Measurements from ENCODE around the gene ADH7.

Gene ADH7

GRCh38 chr4:99413140-99413539, 22.0 kb downstream of the ADH7 start:
- DNase-seq (ENCODE audit: low spot score): no peak

GRCh38 chr4:99411041-99411440, 24.1 kb downstream of the ADH7 start:
- H3K4me1 ChIP-seq (ENCODE audit: insufficient read depth, poor library complexity, severe bottlenecking): peaks cover 3% of the 10 kb centered on the region
- H3K27me3 ChIP-seq (ENCODE audit: insufficient read depth, poor library complexity, severe bottlenecking): no peaks in the 10 kb centered on the region
- H3K27ac ChIP-seq (ENCODE audit: poor library complexity, severe bottlenecking): no peak overlapping the region
- ATAC-seq (ENCODE audit: low read depth) (no peak), DNase-seq (ENCODE audit: low spot score) (no peak)
- no peak overlapping the region for H3K4me3 ChIP-seq (ENCODE audit: severe bottlenecking)
- H3K9me3 ChIP-seq (ENCODE audit: severe bottlenecking): no peaks in the 10 kb centered on the region
- H3K36me3 ChIP-seq (ENCODE audit: low read depth): no peaks in the 10 kb centered on the region
- TF ChIP-seq CTCF (IDR thresholded peaks at IDR 0.05; ENCODE audit: poor library complexity, severe bottlenecking): no peak

More at GRCh38 chr4:99413140-99413539, 22.0 kb downstream of the ADH7 start:
- TF ChIP-seq CTCF (IDR thresholded peaks at IDR 0.05; ENCODE audit: poor library complexity, severe bottlenecking): no peak
- Histone ChIP-seq H3K27ac (ENCODE audit: poor library complexity, severe bottlenecking) (no peak overlapping the region), H3K9me3 (ENCODE audit: severe bottlenecking) (no peaks in the 10 kb centered on the region), H3K4me1 (ENCODE audit: insufficient read depth, poor library complexity, severe bottlenecking) (peaks cover 3% of the 10 kb centered on the region), H3K27me3 (ENCODE audit: insufficient read depth, poor library complexity, severe bottlenecking) (no peaks in the 10 kb centered on the region), H3K36me3 (ENCODE audit: low read depth) (no peaks in the 10 kb centered on the region), H3K4me3 (ENCODE audit: severe bottlenecking) (no peak overlapping the region)
- ATAC-seq (ENCODE audit: low read depth): no peak

- H3K4me3 ChIP-seq (ENCODE audit: severe bottlenecking): no peak overlapping the region
- no peaks in the 10 kb centered on the region for H3K27me3 ChIP-seq (ENCODE audit: insufficient read depth, poor library complexity, severe bottlenecking)
- H3K36me3 ChIP-seq (ENCODE audit: low read depth): no peaks in the 10 kb centered on the region
- peaks cover 6% of the 10 kb centered on the region for H3K4me1 ChIP-seq (ENCODE audit: insufficient read depth, poor library complexity, severe bottlenecking)
- no peak for TF ChIP-seq CTCF (IDR thresholded peaks at IDR 0.05; ENCODE audit: poor library complexity, severe bottlenecking)
- H3K27ac ChIP-seq (ENCODE audit: poor library complexity, severe bottlenecking): no peak overlapping the region
- ATAC-seq (ENCODE audit: low read depth) (no peak), DNase-seq (ENCODE audit: low spot score) (no peak)
- H3K9me3 ChIP-seq (ENCODE audit: severe bottlenecking): no peaks in the 10 kb centered on the region
These were observed 25.1 kb downstream of the ADH7 start for GRCh38 chr4:99410075-99410474.

GRCh38 chr4:99408346-99408745, 26.8 kb downstream of the ADH7 start:
- TF ChIP-seq CTCF (IDR thresholded peaks at IDR 0.05; ENCODE audit: poor library complexity, severe bottlenecking): no peak
- no peaks in the 10 kb centered on the region for H3K36me3 ChIP-seq (ENCODE audit: low read depth)
- DNase-seq (ENCODE audit: low spot score) (no peak), ATAC-seq (ENCODE audit: low read depth) (no peak)
- no peak overlapping the region for H3K27ac ChIP-seq (ENCODE audit: poor library complexity, severe bottlenecking)
- no peaks in the 10 kb centered on the region for H3K27me3 ChIP-seq (ENCODE audit: insufficient read depth, poor library complexity, severe bottlenecking)
- no peaks in the 10 kb centered on the region for H3K9me3 ChIP-seq (ENCODE audit: severe bottlenecking)
- no peak overlapping the region for H3K4me3 ChIP-seq (ENCODE audit: severe bottlenecking)
- peaks cover 17% of the 10 kb centered on the region for H3K4me1 ChIP-seq (ENCODE audit: insufficient read depth, poor library complexity, severe bottlenecking)

GRCh38 chr4:99405433-99406115, 29.6 kb downstream of the ADH7 start:
- Histone ChIP-seq H3K27ac (ENCODE audit: poor library complexity, severe bottlenecking) (peak overlapping the region; percentile 40), H3K27me3 (ENCODE audit: insufficient read depth, poor library complexity, severe bottlenecking) (no peaks in the 10 kb centered on the region), H3K9me3 (ENCODE audit: severe bottlenecking) (no peaks in the 10 kb centered on the region), H3K4me3 (ENCODE audit: severe bottlenecking) (no peak overlapping the region), H3K4me1 (ENCODE audit: insufficient read depth, poor library complexity, severe bottlenecking) (peaks cover 14% of the 10 kb centered on the region), H3K36me3 (ENCODE audit: low read depth) (no peaks in the 10 kb centered on the region)
- peak; percentile 50; the same call in 1 of the 3 replicates for ATAC-seq (ENCODE audit: low read depth)
- no peak for DNase-seq (ENCODE audit: low spot score)
- TF ChIP-seq CTCF (IDR thresholded peaks at IDR 0.05; ENCODE audit: poor library complexity, severe bottlenecking): peak; percentile 93

Measured in RWPE2 (cell line).